Keratinocyte (primary cell): Measurements from ENCODE around the gene TMEM178A. TPM values are rescaled to one million over a fixed set of nuclear protein-coding genes. Genes with fewer than 3 reads are reported as not detected.

Experiments
- DNase-seq: peaks from one replicate; pipeline ENCODE4 v3.0.0-alpha.2; 2011; ENCODE audit warnings: low read depth, missing footprints, low spot score
- FAIRE-seq: peaks from 2 replicates; lab custom pipeline; 2011; peaks lifted over from hg19 to GRCh38; lab: Jason Lieb, UNC
- H2AFZ ChIP-seq: 2 replicates; pipeline ENCODE4 v1.6.0; 2012; ENCODE audit warnings: low read length, control low read depth, inconsistent platforms; ENCODE audit not compliant: control insufficient read depth
- H3K27ac ChIP-seq: 2 replicates; pipeline ENCODE4 v1.5.1; 2011; ENCODE audit warnings: low read length; ENCODE audit not compliant: control insufficient read depth, insufficient read depth
- H3K27me3 ChIP-seq: 3 replicates; pipeline ENCODE4 v1.6.0; 2011; ENCODE audit warnings: low read length; ENCODE audit not compliant: control insufficient read depth, insufficient read depth; ENCODE audit errors: extremely low read depth
- H3K36me3 ChIP-seq, 2 experiments: 2 replicates in 1 of 2; 3 replicates in 1 of 2; pipeline ENCODE4 v1.5.1; 2011; ENCODE audit warnings: low read length in 2 of 2, mild to moderate bottlenecking in 1 of 2; ENCODE audit not compliant: control insufficient read depth in 2 of 2, insufficient read depth in 2 of 2; ENCODE audit errors: extremely low read depth in 1 of 2
- H3K4me1 ChIP-seq: 3 replicates; pipeline ENCODE4 v1.5.1; 2011; ENCODE audit warnings: low read length; ENCODE audit not compliant: control insufficient read depth, insufficient read depth; ENCODE audit errors: extremely low read depth
- H3K4me2 ChIP-seq: 3 replicates; pipeline ENCODE4 v1.6.0; 2011; ENCODE audit warnings: low read depth, low read length; ENCODE audit not compliant: control insufficient read depth, insufficient read depth; ENCODE audit errors: extremely low read depth
- H3K4me3 ChIP-seq, 3 experiments: fragments of 200-600 bp in 1 of 3; sonication (generic) in 1 of 3; 2 replicates in 2 of 3; 3 replicates in 1 of 3; pipeline ENCODE4 v1.5.1; 2011 to 2016; ENCODE audit warnings: low read length in 3 of 3, mild to moderate bottlenecking in 3 of 3, control low read depth in 2 of 3, inconsistent platforms in 1 of 3, low read depth in 1 of 3, mixed read lengths in 1 of 3, mixed run types in 1 of 3, moderate library complexity in 1 of 3; ENCODE audit not compliant: control insufficient read depth in 2 of 3, insufficient read depth in 2 of 3; ENCODE audit errors: extremely low read depth in 1 of 3
- H3K79me2 ChIP-seq: 2 replicates; pipeline ENCODE4 v1.6.0; 2012; ENCODE audit warnings: low read length; ENCODE audit not compliant: control insufficient read depth, insufficient read depth
- H3K9ac ChIP-seq: 3 replicates; pipeline ENCODE4 v1.6.0; 2011; ENCODE audit warnings: low read length; ENCODE audit not compliant: control insufficient read depth, insufficient read depth; ENCODE audit errors: extremely low read depth
- H3K9me1 ChIP-seq: 3 replicates; pipeline ENCODE4 v1.6.0; 2011; ENCODE audit warnings: low read length; ENCODE audit not compliant: control insufficient read depth, insufficient read depth; ENCODE audit errors: extremely low read depth
- H3K9me3 ChIP-seq: 2 replicates; pipeline ENCODE4 v1.5.1; 2012; ENCODE audit warnings: low read depth, low read length; ENCODE audit not compliant: control insufficient read depth
- H4K20me1 ChIP-seq: 3 replicates; pipeline ENCODE4 v1.6.0; 2011; ENCODE audit warnings: low read length; ENCODE audit not compliant: control insufficient read depth, insufficient read depth; ENCODE audit errors: extremely low read depth
- EZH2 ChIP-seq: IDR thresholded peaks from one replicate; pipeline ENCODE4 v1.6.1; 2012; ENCODE audit warnings: inconsistent platforms, mild to moderate bottlenecking, low read length, moderate library complexity
- dilution Hi-C: fragments of 300-500 bp; cut with MboI; formaldehyde crosslinking; loops from one replicate; pipeline ENCODE4 v1.7.0; 2020; ENCODE audit warnings: low sequenced_read_pairs; ENCODE audit not compliant: extremely low pct_ligation_motif_present
- polyA plus RNA-seq, 5 experiments: library from polyadenylated mRNA; depleted of rRNA in 3 of 5; stranded (reverse) in 3 of 5; stranded (forward) in 1 of 5; unstranded in 1 of 5; fragments of >200 nt; gene quantifications; 1 replicate in 1 of 5; 2 replicates in 3 of 5; 3 replicates in 1 of 5; pipeline versions ENCODE4 v1.2.1 to v1.2.3, GENCODE V29; 2011 to 2012; ENCODE audit warnings: missing spikeins in 2 of 5, low read depth in 1 of 5, low replicate concordance in 1 of 5
- TF ChIP-seq, protein P1 (sequence below), 3 experiments: IDR thresholded peaks in 1 of 3; conservative IDR thresholded peaks in 1 of 3; optimal IDR thresholded peaks in 1 of 3; 2 replicates in 2 of 3; 3 replicates in 1 of 3; pipeline versions ENCODE3 to v1.5.1; 2011; ENCODE audit warnings: low read length in 3 of 3, mild to moderate bottlenecking in 3 of 3, moderate library complexity in 2 of 3, control low read depth in 1 of 3, inconsistent platforms in 1 of 3; ENCODE audit not compliant: insufficient read depth in 2 of 3; ENCODE audit errors: extremely low read depth in 1 of 3

Gene TMEM178A
- polyA plus RNA-seq, 1 donor (not counting 4 experiments of a cell fraction or from before 2014, with no cell fraction given): 0.07 TPM

DNA sequence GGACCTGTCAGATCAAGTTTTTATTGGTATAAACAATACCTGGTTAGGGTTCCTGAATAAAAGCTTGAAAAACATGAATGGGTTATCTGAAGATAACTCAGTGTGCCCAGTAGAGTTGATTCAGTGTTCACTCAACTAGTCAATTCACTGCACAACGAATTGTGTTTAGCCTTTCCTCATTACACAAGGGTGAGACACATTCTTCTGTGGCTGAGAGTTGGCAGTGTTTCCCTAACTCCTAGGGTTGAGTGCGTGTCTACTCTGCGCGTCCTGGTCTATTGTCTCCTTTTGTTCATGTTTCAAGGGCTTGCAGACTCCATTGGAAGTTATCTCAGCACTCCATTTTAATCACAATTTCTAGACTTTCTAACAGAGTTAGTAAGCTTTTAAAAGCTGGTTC is 32.8 kb upstream of the TMEM178A start:
- Histone ChIP-seq H3K4me1 (peaks cover 20% of the 10 kb centered on the region), H3K36me3 (no peaks in the 10 kb centered on the region), H3K27ac (peak overlapping the region; percentile 51), H3K9me1 (no peaks in the 10 kb centered on the region), H3K27me3 (no peaks in the 10 kb centered on the region), H3K9me3 (no peaks in the 10 kb centered on the region), H2AFZ (peak overlapping the region; percentile 60), H4K20me1 (no peaks in the 10 kb centered on the region), H3K4me3 (no peak overlapping the region), H3K79me2 (no peaks in the 10 kb centered on the region), H3K4me2 (peak overlapping the region; percentile 36), H3K9ac (no peak overlapping the region)
- dilution Hi-C loops: no loop called here
- FAIRE-seq: peak; percentile 91
- TF ChIP-seq EZH2: no peak
- TF ChIP-seq, protein P1, sequence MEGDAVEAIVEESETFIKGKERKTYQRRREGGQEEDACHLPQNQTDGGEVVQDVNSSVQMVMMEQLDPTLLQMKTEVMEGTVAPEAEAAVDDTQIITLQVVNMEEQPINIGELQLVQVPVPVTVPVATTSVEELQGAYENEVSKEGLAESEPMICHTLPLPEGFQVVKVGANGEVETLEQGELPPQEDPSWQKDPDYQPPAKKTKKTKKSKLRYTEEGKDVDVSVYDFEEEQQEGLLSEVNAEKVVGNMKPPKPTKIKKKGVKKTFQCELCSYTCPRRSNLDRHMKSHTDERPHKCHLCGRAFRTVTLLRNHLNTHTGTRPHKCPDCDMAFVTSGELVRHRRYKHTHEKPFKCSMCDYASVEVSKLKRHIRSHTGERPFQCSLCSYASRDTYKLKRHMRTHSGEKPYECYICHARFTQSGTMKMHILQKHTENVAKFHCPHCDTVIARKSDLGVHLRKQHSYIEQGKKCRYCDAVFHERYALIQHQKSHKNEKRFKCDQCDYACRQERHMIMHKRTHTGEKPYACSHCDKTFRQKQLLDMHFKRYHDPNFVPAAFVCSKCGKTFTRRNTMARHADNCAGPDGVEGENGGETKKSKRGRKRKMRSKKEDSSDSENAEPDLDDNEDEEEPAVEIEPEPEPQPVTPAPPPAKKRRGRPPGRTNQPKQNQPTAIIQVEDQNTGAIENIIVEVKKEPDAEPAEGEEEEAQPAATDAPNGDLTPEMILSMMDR (optimal IDR thresholded peaks at IDR 0.05 in 1 of 3, IDR thresholded peaks at IDR 0.05 in 1 of 3, conservative IDR thresholded peaks at IDR 0.05 in 1 of 3; ENCODE audit: extremely low read depth in 1 of 3, insufficient read depth in 2 of 3, low read length in 3 of 3): no peak
- DNase-seq: no peak

GRCh38 chr2:39636306-39636705 is 29.4 kb upstream of the TMEM178A start:
- no peaks in the 10 kb centered on the region for H3K79me2 ChIP-seq
- H3K36me3 ChIP-seq: no peaks in the 10 kb centered on the region
- FAIRE-seq (no peak), DNase-seq (no peak)
- H3K27me3 ChIP-seq: no peaks in the 10 kb centered on the region
- H4K20me1 ChIP-seq: no peaks in the 10 kb centered on the region
- dilution Hi-C loops: no loop called here
- TF ChIP-seq, protein P1 (optimal IDR thresholded peaks at IDR 0.05 in 1 of 3, IDR thresholded peaks at IDR 0.05 in 1 of 3, conservative IDR thresholded peaks at IDR 0.05 in 1 of 3; ENCODE audit: extremely low read depth in 1 of 3, insufficient read depth in 2 of 3, low read length in 3 of 3): no peak
- TF ChIP-seq EZH2: no peak
- no peak overlapping the region for H3K27ac ChIP-seq
- peaks cover 16% of the 10 kb centered on the region for H3K4me1 ChIP-seq
- H3K9me1 ChIP-seq: no peaks in the 10 kb centered on the region
- H3K9me3 ChIP-seq: no peaks in the 10 kb centered on the region
- H2AFZ ChIP-seq: no peak overlapping the region
- H3K9ac ChIP-seq: no peak overlapping the region
- H3K4me2 ChIP-seq: no peak overlapping the region
- H3K4me3 ChIP-seq: no peak overlapping the region
